Smooth muscle cell (in vitro differentiated cells): ENCODE measurements around the gene MCRS1. TPM values are rescaled to one million over a fixed set of nuclear protein-coding genes. Genes with fewer than 3 reads are reported as not detected.
"Not testable (repeated sequence)": the region's sequence is repeated elsewhere in the genome, so short reads cannot be mapped to it uniquely, and the experiment has no call there.

ENCODE experiments used
- DNase-seq: peaks from one replicate; lab custom pipeline; 2025; ENCODE audit not compliant: unreplicated experiment; lab: John Stamatoyannopoulos, UW
- H2AFZ ChIP-seq: fragments of 200-600 bp; sonication (generic); 2 replicates; pipeline ENCODE4 v1.6.0; 2016; ENCODE audit warnings: antibody characterized with exemption, low read depth, mild to moderate bottlenecking
- H3F3A ChIP-seq: fragments of 200-600 bp; sonication (generic); 2 replicates; pipeline ENCODE4 v1.6.0; 2017; ENCODE audit warnings: antibody characterized with exemption, low read depth
- H3K27ac ChIP-seq: fragments of 200-600 bp; sonication (generic); 2 replicates; pipeline ENCODE4 v1.5.1; 2016; ENCODE audit warnings: low read depth, mild to moderate bottlenecking
- H3K27me3 ChIP-seq: fragments of 200-600 bp; sonication (generic); 2 replicates; pipeline ENCODE4 v1.6.1; 2016; ENCODE audit warnings: low read depth, mild to moderate bottlenecking
- H3K36me3 ChIP-seq: fragments of 200-600 bp; sonication (generic); 2 replicates; pipeline ENCODE4 v1.5.1; 2016; ENCODE audit warnings: low read depth
- H3K4me1 ChIP-seq: fragments of 200-600 bp; sonication (generic); 2 replicates; pipeline ENCODE4 v1.5.1; 2016; ENCODE audit warnings: low read depth
- H3K4me2 ChIP-seq: fragments of 200-600 bp; sonication (generic); 2 replicates; pipeline ENCODE4 v1.6.0; 2016; ENCODE audit warnings: mild to moderate bottlenecking
- H3K4me3 ChIP-seq: fragments of 200-600 bp; sonication (generic); 2 replicates; pipeline ENCODE4 v1.5.1; 2016; ENCODE audit warnings: mild to moderate bottlenecking
- H3K79me2 ChIP-seq: fragments of 200-600 bp; sonication (generic); 2 replicates; pipeline ENCODE4 v1.6.0; 2016; ENCODE audit warnings: low read depth, mild to moderate bottlenecking
- H3K9ac ChIP-seq: fragments of 200-600 bp; sonication (generic); 2 replicates; pipeline ENCODE4 v1.6.0; 2016; ENCODE audit warnings: low read depth
- H3K9me3 ChIP-seq: fragments of 200-600 bp; sonication (generic); replicated peaks from 2 replicates; pipeline ENCODE4 v1.5.1; 2016; ENCODE audit warnings: low read depth
- H4K20me1 ChIP-seq: fragments of 200-600 bp; sonication (generic); 2 replicates; pipeline ENCODE4 v1.6.0; 2016; ENCODE audit warnings: low read depth
- CTCF ChIP-seq: fragments of 200-600 bp; sonication (generic); IDR thresholded peaks from 2 replicates; pipeline ENCODE4 v1.5.1; 2017; ENCODE audit warnings: borderline replicate concordance, mild to moderate bottlenecking, antibody characterized with exemption; ENCODE audit not compliant: insufficient read depth, poor library complexity, severe bottlenecking
- whole genome bisulfite sequencing: methylation state at CpG from one replicate; pipeline ENCODE4 v1.1.7; 2016; ENCODE audit warnings: low lambda C conversion rate; 5-methylcytosine and 5-hydroxymethylcytosine counted together
- polyA plus RNA-seq: library from polyadenylated mRNA; unstranded; fragments of >200 nt; fragmentation: Nextera tagmentation; extraction: Ambion mirVana; gene quantifications from 2 replicates; pipeline ENCODE4 v1.2.1, GENCODE V29; 2016
- total RNA-seq: library from RNA; depleted of rRNA; stranded (reverse); fragments of >200 nt; gene quantifications from 2 replicates; pipeline ENCODE4 v1.2.3, GENCODE V29; 2014

MCRS1 gene
- total and polyA plus RNA-seq, 2 experiments from 2014 or later: 41.4 to 54.4 TPM

GRCh38 chr12:49535921-49536525 lies 31.9 kb downstream of the MCRS1 start:
- Histone ChIP-seq H3K79me2 (no peaks in the 10 kb centered on the region), H3K9ac (no peak overlapping the region), H3K4me1 (peaks cover 6% of the 10 kb centered on the region), H3K9me3 (no peaks in the 10 kb centered on the region), H3F3A (no peaks in the 10 kb centered on the region), H3K27ac (no peak overlapping the region), H3K4me3 (no peak overlapping the region), H3K4me2 (no peak overlapping the region), H2AFZ (no peak overlapping the region), H3K27me3 (peaks cover 64% of the 10 kb centered on the region), H4K20me1 (no peaks in the 10 kb centered on the region), H3K36me3 (no peaks in the 10 kb centered on the region)
- no peak for DNase-seq
- no peak for TF ChIP-seq CTCF
- WGBS: 90% methylated on average over 6 of the region's 6 CpGs

DNA sequence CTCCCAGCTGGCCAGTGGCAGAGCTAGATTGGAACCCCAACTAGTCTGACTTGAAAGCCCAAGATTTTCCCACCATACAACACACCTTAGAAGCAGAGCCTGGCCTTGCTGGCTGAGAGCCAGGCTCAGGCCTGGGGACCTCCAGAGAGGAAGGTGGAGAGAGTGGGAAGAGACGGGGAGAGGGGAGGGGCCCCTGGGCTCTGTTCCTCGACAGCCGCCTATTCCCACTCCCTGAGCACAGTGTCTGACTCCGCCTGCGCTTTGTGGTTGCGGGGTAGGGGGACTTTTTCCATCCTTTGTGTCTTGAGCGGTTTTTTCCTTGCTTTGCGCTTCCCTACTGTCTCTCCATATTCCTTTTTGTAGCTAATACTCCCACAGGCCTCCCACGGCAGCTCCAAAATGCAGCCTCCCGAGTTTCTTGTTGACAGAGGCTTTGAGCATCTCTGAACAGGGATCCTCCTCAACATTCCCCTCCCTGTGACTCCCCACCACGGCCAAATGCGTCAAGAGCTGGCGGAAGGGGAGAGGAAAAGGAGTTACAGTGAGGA lies 33.1 kb downstream of the MCRS1 start:
- Histone ChIP-seq H3K9me3 (no peaks in the 10 kb centered on the region), H3K4me3 (no peak overlapping the region), H3F3A (no peaks in the 10 kb centered on the region), H3K4me2 (no peak overlapping the region), H3K4me1 (peaks cover 6% of the 10 kb centered on the region), H3K27ac (no peak overlapping the region), H2AFZ (no peak overlapping the region), H3K27me3 (peaks cover 53% of the 10 kb centered on the region), H3K9ac (no peak overlapping the region), H4K20me1 (no peaks in the 10 kb centered on the region), H3K79me2 (no peaks in the 10 kb centered on the region), H3K36me3 (no peaks in the 10 kb centered on the region)
- 68% methylated on average over 13 of the region's 13 CpGs for WGBS
- no peak for TF ChIP-seq CTCF
- DNase-seq: no peak

DNA sequence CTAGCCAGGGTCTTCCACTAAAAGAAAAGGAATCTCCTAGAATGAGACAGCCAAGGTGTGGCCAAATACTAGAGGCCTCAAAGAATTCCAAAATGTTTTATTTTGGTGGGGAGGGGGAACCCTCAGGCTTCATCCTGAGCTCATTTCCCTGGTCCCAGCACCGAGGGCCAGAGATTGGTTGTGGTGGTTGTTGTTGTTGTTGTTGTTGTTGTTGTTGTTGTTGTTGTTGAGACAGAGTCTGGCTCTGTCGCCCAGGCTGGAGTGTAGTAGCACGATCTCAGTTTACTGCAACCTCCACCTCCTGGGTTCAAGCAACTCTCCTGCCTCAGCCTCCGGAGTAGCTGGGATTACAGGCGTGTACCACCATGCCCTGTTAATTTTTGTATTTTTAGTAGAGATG lies 33.8 kb downstream of the MCRS1 start:
- not testable (repeated sequence) for H3K79me2 ChIP-seq, H3K9me3 ChIP-seq, H3K4me2 ChIP-seq, H3K36me3 ChIP-seq, H3F3A ChIP-seq, H2AFZ ChIP-seq, H3K9ac ChIP-seq, DNase-seq, H4K20me1 ChIP-seq, H3K4me3 ChIP-seq, H3K27ac ChIP-seq, H3K4me1 ChIP-seq
- WGBS: 98% methylated on average over 5 of the region's 5 CpGs
- peaks cover 46% of the 10 kb centered on the region for H3K27me3 ChIP-seq

- Histone ChIP-seq H3F3A (no peaks in the 10 kb centered on the region), H3K27ac (no peak overlapping the region), H3K4me2 (no peak overlapping the region), H3K36me3 (no peaks in the 10 kb centered on the region), H2AFZ (no peak overlapping the region), H3K9me3 (no peaks in the 10 kb centered on the region), H3K27me3 (peaks cover 38% of the 10 kb centered on the region), H4K20me1 (no peaks in the 10 kb centered on the region), H3K4me1 (peaks cover 3% of the 10 kb centered on the region), H3K9ac (no peak overlapping the region), H3K79me2 (no peaks in the 10 kb centered on the region), H3K4me3 (no peak overlapping the region)
- WGBS: 93% methylated on average over 10 of the region's 10 CpGs
- no peak for TF ChIP-seq CTCF
- DNase-seq: no peak
These were observed 34.6 kb downstream of the MCRS1 start for GRCh38 chr12:49533331-49533730.
